MM.1S (cell line): Measurements from ENCODE around the gene ADAMTS6.

Source experiments
- EZH2 ChIP-seq: fragments of 300-600 bp; sonication (generic); optimal IDR thresholded peaks from 2 replicates; pipeline ENCODE3; 2017; ENCODE audit warnings: low read depth, mild to moderate bottlenecking, antibody characterized with exemption, low read length, mixed read lengths
- EZH2phosphoT487 ChIP-seq: fragments of 300-600 bp; sonication (generic); IDR thresholded peaks from 2 replicates; pipeline ENCODE4 v1.6.1; 2018; ENCODE audit warnings: antibody characterized with exemption, low read length
- TF ChIP-seq, protein P1 (sequence below): fragments of 300-600 bp; sonication (generic); IDR thresholded peaks from 2 replicates; pipeline ENCODE4 v1.5.1; 2016; ENCODE audit warnings: antibody characterized with exemption, low read length, mixed read lengths

DNA sequence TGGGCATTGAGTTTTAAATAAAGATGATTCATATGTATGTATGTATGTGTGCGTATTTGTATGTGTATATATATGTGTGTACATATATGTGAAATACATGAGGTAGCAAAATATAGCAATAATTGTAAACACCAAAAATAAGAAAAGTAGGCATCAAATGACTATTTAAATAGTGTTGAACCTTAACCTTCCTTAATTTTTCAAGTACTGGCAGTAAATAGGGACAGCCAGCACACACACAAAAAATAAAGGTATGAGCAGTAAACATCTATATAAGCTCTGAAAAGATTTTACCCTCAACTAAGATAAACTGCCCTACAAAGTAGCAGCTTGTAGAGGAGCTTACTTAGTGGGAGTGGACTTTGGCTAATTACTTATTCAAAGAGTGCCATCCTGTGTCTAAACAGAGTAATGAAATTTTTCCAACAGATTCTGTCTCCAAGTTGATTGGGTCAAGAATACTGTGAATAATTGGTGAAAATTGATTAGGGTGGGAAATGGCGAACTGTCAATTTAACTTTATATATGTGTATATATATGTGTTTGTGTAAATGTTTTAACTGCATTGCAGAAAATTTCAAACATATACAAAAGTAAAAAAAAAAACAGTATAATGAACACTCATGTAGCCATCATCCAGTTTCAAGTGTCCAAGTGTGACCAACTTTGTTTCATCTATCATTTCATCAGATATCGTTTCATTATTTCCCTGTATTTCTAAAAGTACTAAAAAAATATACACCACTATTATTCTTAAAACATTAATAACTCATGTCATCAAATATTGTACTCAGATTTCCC lies 2.0 kb upstream of the ADAMTS6 start:
- TF ChIP-seq, protein P1, sequence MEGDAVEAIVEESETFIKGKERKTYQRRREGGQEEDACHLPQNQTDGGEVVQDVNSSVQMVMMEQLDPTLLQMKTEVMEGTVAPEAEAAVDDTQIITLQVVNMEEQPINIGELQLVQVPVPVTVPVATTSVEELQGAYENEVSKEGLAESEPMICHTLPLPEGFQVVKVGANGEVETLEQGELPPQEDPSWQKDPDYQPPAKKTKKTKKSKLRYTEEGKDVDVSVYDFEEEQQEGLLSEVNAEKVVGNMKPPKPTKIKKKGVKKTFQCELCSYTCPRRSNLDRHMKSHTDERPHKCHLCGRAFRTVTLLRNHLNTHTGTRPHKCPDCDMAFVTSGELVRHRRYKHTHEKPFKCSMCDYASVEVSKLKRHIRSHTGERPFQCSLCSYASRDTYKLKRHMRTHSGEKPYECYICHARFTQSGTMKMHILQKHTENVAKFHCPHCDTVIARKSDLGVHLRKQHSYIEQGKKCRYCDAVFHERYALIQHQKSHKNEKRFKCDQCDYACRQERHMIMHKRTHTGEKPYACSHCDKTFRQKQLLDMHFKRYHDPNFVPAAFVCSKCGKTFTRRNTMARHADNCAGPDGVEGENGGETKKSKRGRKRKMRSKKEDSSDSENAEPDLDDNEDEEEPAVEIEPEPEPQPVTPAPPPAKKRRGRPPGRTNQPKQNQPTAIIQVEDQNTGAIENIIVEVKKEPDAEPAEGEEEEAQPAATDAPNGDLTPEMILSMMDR: peak; percentile 60
- TF ChIP-seq EZH2: no peak
- TF ChIP-seq EZH2phosphoT487: no peak
